Measurements from ENCODE around the gene LAMA5.

LAMA5 gene

DNA sequence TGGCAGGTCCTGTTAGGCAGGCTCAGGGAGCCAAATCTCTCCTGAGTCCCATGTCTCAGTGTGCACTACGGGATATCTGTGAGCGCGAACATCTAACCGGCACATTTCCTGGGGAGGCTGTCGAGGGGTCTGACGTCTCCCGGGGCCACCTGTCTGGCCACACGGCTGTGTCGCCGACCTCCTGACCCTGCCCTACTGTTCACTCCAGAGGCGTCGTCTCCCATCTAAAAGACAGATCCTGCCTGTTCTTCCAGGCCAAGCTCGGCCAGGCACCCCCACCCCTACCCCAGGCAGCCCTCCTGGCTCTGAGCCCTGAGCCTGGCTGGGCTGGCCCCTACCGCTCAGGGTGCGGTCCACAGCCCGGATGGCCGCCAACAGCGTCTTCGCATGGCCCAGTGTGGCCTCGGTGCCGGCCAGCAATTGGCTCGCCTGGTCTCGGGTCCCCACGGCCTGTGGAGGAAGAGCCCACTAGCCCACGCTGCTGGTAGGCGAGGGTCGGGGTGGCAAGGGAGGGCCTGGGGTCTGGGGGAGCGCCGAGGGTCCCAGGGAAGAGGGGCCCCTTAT lies 47.7 kb downstream of the LAMA5 start:
- TF ChIP-seq, protein P1, sequence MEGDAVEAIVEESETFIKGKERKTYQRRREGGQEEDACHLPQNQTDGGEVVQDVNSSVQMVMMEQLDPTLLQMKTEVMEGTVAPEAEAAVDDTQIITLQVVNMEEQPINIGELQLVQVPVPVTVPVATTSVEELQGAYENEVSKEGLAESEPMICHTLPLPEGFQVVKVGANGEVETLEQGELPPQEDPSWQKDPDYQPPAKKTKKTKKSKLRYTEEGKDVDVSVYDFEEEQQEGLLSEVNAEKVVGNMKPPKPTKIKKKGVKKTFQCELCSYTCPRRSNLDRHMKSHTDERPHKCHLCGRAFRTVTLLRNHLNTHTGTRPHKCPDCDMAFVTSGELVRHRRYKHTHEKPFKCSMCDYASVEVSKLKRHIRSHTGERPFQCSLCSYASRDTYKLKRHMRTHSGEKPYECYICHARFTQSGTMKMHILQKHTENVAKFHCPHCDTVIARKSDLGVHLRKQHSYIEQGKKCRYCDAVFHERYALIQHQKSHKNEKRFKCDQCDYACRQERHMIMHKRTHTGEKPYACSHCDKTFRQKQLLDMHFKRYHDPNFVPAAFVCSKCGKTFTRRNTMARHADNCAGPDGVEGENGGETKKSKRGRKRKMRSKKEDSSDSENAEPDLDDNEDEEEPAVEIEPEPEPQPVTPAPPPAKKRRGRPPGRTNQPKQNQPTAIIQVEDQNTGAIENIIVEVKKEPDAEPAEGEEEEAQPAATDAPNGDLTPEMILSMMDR (IDR thresholded peaks at IDR 0.05; ENCODE audit: control insufficient read depth, extremely low read depth, insufficient read depth) = no peak
- H3K4me3 ChIP-seq (ENCODE audit: low read depth, low read length) = no peak overlapping the region
- DNase-seq (ENCODE audit: low read depth) = no peak

DNA sequence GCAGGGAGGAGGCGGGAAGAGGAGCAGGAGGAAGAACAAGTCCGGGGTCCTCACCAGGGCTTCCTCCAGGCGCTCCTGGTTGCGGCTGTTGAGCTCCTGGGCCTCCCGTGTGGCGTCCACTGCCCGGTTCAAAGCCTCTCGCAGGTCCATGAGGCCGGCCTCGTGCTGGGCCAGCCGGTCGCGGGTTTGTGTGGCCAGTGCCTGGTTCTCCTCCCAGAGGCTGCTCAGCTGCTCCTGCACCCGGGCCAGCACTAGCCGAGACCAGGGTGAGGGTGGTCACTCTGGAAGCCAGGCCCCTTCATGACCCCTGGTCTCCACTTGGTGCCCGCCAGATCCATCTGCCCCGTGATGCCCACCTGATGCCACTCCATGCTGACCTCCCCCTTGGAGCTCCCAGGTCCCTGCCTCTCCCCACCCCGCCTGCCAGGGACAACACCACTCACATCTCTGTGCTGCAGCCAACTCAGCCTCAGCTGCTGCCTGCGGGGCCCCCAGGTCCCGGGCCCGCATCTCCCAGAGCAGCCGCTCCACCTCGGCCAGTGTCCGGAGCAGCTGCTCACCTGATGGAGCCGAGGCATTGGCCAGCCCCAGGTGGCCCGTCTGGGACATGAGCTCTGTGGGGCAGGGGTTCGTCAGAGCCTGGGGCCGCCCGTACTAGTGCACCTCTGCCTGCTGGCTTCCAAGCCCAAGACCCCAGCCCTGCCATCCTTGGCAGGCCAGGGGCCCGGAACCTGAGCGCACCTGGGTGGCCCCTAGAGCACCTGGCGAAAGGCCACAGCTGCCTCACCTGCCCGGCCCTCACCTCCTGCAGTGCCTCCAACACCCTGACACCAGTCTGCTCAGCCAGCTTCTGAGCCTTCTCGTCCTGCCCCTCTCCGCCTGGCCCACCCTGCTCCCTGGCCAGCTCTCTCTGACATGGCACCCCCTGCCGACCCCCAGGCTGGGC lies 48.4 kb downstream of the LAMA5 start:
- no peak for DNase-seq (ENCODE audit: low read depth)
- TF ChIP-seq, protein P1 (IDR thresholded peaks at IDR 0.05; ENCODE audit: control insufficient read depth, extremely low read depth, insufficient read depth) = no peak
- H3K4me3 ChIP-seq (ENCODE audit: low read depth, low read length) = no peak overlapping the region

DNA sequence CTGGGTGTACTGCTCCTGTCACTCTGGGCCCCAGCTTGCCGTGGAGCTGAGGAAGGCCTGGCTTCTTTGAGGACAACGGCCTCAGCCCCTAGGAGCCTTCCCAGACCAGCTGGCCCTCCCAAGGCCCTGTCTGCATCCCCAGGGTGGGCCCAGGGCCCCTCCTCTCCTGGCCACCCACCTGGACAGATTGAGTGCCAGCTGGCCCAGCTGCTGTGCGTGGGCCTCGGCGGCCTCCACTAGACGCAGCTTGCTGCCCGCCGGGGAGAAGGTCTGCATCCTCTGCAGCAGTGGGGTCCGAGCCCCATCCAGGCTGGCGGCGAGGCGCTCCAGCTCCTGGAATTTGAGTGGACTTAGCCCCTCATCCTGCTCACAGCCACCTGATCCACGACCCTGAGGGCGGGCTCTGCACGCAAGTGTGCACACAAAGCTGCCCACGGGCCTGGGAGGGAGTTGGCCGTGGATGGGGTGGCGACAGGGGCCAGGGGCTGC lies 49.9 kb downstream of the LAMA5 start:
- no peak overlapping the region for H3K4me3 ChIP-seq (ENCODE audit: low read depth, low read length)
- no peak for DNase-seq (ENCODE audit: low read depth)
- TF ChIP-seq, protein P1 (IDR thresholded peaks at IDR 0.05; ENCODE audit: control insufficient read depth, extremely low read depth, insufficient read depth) = no peak

DNA sequence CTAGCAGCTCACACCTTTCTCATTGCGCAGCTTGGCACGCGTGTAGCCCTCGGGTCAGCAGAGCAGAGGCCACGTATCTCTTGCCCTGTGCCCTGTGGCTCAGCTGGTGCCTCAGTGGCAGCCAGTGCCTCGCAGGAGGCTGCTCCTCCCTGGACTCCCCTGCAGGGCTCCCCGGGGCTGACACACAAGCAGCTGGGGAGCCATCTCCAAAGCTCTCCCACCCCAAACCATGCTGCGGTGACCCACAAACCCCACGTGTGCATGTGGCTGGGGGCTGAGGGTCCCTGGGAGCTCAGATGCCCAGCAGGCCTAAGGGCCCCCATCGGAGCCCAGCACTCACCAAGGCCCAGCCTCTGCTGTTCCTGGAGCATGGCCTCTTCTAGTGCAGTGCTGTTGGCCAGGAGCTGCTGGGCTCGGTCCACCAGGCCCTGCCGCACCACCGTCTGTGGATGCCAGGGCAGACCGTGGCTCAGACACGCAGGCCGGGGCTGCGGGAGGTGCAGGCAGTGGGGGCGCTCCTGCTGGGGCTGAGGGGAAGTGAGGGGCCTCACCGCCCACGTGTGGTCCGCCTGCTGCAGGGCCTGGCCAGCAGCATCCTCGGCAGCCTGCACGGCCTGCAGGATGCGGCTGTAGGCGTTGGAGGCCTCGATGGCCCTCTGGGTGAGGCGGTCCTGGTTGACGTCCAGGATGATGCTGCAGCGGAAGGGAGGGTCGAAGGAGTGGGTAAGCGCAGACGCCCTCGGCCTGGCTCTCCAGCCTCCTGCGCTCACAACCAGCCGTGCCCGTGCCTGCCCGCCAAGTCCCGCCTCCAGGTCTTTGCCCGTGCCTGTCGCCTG lies 50.6 kb downstream of the LAMA5 start:
- H3K4me3 ChIP-seq (ENCODE audit: low read depth, low read length) = no peak overlapping the region
- no peak for DNase-seq (ENCODE audit: low read depth)
- TF ChIP-seq, protein P1 (IDR thresholded peaks at IDR 0.05; ENCODE audit: control insufficient read depth, extremely low read depth, insufficient read depth) = no peak

DNA sequence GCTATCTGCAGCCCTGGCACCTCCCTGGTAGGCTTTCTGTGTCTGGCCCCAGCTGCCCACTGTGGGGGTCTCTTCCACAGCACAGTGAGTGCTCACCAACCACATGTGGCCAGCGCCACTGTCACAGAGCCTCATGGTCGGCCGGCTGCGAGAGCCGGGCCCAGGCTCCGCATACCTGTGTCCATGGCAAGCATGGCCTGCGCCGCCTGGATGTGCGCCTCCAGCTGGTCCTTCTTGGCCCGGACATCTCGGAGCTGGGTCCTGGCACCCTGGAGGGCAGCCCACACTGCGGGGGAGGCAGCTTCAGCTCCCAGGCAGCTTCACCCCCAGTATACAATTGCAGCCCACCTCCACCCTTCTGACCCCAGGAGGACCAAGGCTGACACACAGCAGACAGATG lies 51.3 kb downstream of the LAMA5 start:
- H3K4me3 ChIP-seq (ENCODE audit: low read depth, low read length) = no peak overlapping the region
- TF ChIP-seq, protein P1 (IDR thresholded peaks at IDR 0.05; ENCODE audit: control insufficient read depth, extremely low read depth, insufficient read depth) = no peak
- DNase-seq (ENCODE audit: low read depth) = no peak

DNA sequence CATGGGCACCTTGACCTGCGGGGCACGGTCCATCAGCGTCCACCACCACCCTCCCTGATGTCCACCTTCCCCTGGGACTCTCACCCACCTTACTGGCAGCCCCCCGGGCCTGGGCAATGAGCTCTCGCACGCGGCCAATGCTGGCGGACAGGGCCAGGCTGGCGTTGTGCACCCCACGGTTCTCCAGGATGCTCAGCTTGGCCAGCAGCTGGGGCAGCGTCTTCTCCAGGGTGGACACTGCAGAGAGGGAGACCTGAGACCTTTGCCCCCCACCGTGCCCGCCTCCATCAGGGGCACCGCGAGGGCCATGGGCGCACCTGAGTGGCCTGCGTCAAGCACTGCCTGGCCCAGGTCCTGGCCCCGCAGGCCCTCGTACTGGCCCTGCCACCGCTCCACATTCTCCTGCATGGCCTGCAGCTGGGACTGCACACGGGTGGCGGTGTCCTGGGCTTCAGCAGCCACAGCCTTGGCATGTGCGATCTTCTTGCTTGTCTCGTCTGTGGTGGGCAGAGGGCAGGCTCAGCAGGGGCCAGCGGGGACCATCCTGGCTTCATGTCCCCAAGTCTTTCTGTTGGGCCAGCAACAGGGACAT lies 52.3 kb downstream of the LAMA5 start:
- DNase-seq (ENCODE audit: low read depth) = no peak
- TF ChIP-seq, protein P1 (IDR thresholded peaks at IDR 0.05; ENCODE audit: control insufficient read depth, extremely low read depth, insufficient read depth) = no peak
- no peak overlapping the region for H3K4me3 ChIP-seq (ENCODE audit: low read depth, low read length)

All from LNCaP clone FGC (cell line).